HL-60/S4 treated with phorbol 12-myristate 13-acetate at 8.2 ng/mL for 4 days and 3 days (cell line): ENCODE measurements around the gene KCNJ12.
"Not testable (repeated sequence)": the region's sequence is repeated elsewhere in the genome, so short reads cannot be mapped to it uniquely, and the experiment has no call there.

Source experiments
- in situ Hi-C: fragments of 300-500 bp; cut with MboI; formaldehyde crosslinking; loops from 2 replicates; pipeline ENCODE4 v1.15.0; 2022; ENCODE audit warnings: low sequenced_read_pairs

The KCNJ12 gene

GRCh38 chr17:21376081-21376758 lies at the start of gene KCNJ12:
Gene KCNJ12 (plus strand): TSS chr17:21376357. CDS start chr17:21415343, 38,986 bp downstream.
- in situ Hi-C loops = no loop called here

GRCh38 chr17:21327921-21328320 lies 48.2 kb upstream of the KCNJ12 start:
- in situ Hi-C loops = not testable (repeated sequence)

- in situ Hi-C loops = not testable (repeated sequence)
Observed at GRCh38 chr17:21328778-21329177, 47.4 kb upstream of the KCNJ12 start.

- in situ Hi-C loops = no loop called here
Observed at GRCh38 chr17:21330436-21331160, 45.6 kb upstream of the KCNJ12 start.

- in situ Hi-C loops = not testable (repeated sequence)
Observed at GRCh38 chr17:21336541-21337294, 39.4 kb upstream of the KCNJ12 start.

GRCh38 chr17:21337981-21338625 lies 38.1 kb upstream of the KCNJ12 start:
- in situ Hi-C loops = not testable (repeated sequence)

GRCh38 chr17:21339011-21339410 lies 37.1 kb upstream of the KCNJ12 start:
- in situ Hi-C loops = no loop called here

GRCh38 chr17:21339571-21339970 lies 36.6 kb upstream of the KCNJ12 start:
- in situ Hi-C loops = not testable (repeated sequence)

- in situ Hi-C loops = not testable (repeated sequence)
Observed at GRCh38 chr17:21340407-21340806, 35.8 kb upstream of the KCNJ12 start.

GRCh38 chr17:21341279-21341678 lies 34.9 kb upstream of the KCNJ12 start:
- in situ Hi-C loops = not testable (repeated sequence)

GRCh38 chr17:21341925-21342540 lies 34.1 kb upstream of the KCNJ12 start:
- in situ Hi-C loops = not testable (repeated sequence)

- in situ Hi-C loops = not testable (repeated sequence)
Observed at GRCh38 chr17:21343061-21343949, 32.9 kb upstream of the KCNJ12 start.

GRCh38 chr17:21344801-21345200 lies 31.4 kb upstream of the KCNJ12 start:
- in situ Hi-C loops = not testable (repeated sequence)

- in situ Hi-C loops = no loop called here
Observed at GRCh38 chr17:21345236-21345635, 30.9 kb upstream of the KCNJ12 start.

GRCh38 chr17:21346107-21346506 lies 30.1 kb upstream of the KCNJ12 start:
- in situ Hi-C loops = not testable (repeated sequence)

GRCh38 chr17:21346651-21347250 lies 29.4 kb upstream of the KCNJ12 start:
- in situ Hi-C loops = not testable (repeated sequence)

GRCh38 chr17:21347660-21348059 lies 28.5 kb upstream of the KCNJ12 start:
- in situ Hi-C loops = not testable (repeated sequence)

- in situ Hi-C loops = not testable (repeated sequence)
Observed at GRCh38 chr17:21348081-21348925, 27.9 kb upstream of the KCNJ12 start.
